GM06990 (cell line): ENCODE data around the gene GPR160.

Source experiments
- DNase-seq: peaks from one replicate; pipeline ENCODE4 v3.0.0-alpha.2; 2011; ENCODE audit not compliant: insufficient read length; ENCODE audit errors: extremely low read depth
- H3K27me3 ChIP-seq: replicated peaks from 2 replicates; pipeline ENCODE4 v1.6.0; 2011; ENCODE audit warnings: low read length; ENCODE audit not compliant: control insufficient read depth, insufficient read depth
- H3K36me3 ChIP-seq: 2 replicates; pipeline ENCODE4 v1.5.1; 2011; ENCODE audit warnings: low read length; ENCODE audit not compliant: control insufficient read depth, insufficient read depth
- H3K4me3 ChIP-seq: replicated peaks from 2 replicates; pipeline ENCODE4 v1.5.1; 2011; ENCODE audit warnings: low read depth, mild to moderate bottlenecking, control low read depth, low read length
- TF ChIP-seq, protein P1 (sequence below): IDR thresholded peaks from 2 replicates; pipeline ENCODE4 v1.5.1; 2011; ENCODE audit warnings: low read length, control low read depth, mild to moderate bottlenecking, inconsistent platforms; ENCODE audit not compliant: insufficient read depth, poor library complexity, severe bottlenecking

Gene GPR160

DNA sequence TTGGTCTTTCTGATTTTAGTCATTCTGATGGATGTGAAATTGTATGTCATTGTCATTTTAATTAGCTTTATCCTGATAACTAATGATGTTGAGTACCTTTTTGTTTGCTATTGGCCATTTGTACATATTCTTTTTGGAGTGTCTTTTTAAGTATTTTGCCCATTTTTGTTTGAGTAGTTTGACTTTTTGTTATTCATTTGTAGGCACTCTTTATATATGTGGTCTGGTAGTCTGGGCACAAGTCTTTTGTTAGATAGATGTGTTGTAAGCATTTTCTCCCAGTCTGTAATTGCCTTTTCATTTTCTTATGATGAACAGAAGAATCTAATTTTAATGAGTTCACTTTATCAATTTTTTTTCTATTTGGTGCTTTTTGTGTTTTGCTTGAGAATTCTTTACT lies 14.6 kb downstream of the GPR160 start:
- no peak for DNase-seq
- H3K36me3 ChIP-seq, result no peaks in the 10 kb centered on the region; the same call in none of the 2 replicates
- H3K27me3 ChIP-seq, result no peaks in the 10 kb centered on the region
- TF ChIP-seq, protein P1, sequence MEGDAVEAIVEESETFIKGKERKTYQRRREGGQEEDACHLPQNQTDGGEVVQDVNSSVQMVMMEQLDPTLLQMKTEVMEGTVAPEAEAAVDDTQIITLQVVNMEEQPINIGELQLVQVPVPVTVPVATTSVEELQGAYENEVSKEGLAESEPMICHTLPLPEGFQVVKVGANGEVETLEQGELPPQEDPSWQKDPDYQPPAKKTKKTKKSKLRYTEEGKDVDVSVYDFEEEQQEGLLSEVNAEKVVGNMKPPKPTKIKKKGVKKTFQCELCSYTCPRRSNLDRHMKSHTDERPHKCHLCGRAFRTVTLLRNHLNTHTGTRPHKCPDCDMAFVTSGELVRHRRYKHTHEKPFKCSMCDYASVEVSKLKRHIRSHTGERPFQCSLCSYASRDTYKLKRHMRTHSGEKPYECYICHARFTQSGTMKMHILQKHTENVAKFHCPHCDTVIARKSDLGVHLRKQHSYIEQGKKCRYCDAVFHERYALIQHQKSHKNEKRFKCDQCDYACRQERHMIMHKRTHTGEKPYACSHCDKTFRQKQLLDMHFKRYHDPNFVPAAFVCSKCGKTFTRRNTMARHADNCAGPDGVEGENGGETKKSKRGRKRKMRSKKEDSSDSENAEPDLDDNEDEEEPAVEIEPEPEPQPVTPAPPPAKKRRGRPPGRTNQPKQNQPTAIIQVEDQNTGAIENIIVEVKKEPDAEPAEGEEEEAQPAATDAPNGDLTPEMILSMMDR, result no peak
- H3K4me3 ChIP-seq, result no peak overlapping the region

DNA sequence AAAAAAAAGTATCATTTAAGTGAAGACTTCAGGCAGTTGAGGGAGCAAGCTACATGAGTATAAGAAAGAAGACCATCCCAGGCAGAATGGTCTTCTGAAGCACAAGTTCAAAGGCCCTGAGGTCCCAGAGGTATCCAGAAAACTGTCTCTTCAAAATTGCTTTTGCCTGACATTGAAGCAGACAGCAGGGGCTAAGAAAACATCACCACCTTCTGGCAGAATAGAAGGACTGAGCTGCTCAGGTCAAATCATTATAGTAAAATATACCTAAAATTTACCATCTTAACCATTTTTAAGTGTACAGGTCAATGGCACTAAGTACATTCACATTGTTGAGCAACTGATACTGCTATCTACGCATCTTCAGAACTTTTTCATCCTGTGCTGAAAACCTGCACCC lies 16.4 kb downstream of the GPR160 start:
- TF ChIP-seq, protein P1, result peak; percentile 66
- no peaks in the 10 kb centered on the region for H3K27me3 ChIP-seq
- no peaks in the 10 kb centered on the region; the same call in none of the 2 replicates for H3K36me3 ChIP-seq
- DNase-seq, result no peak
- no peak overlapping the region for H3K4me3 ChIP-seq

DNA sequence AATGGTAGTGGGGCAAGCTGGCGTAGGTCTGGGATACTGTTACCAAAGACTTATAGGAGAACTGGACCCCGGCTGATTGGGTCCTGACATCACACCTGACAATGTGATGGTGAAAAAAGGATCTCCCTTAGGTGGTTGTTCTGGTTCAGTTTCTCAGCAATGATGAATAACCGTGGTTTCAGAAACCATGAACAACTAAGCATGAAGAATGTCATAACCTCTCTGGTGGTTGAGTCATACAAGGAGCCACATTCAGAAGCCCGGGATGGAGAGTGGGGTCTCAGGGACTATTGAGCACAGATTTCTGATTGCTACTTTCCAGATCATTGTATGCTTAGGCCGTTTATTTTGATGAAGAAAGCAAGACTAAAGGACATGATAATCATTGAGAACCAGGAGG lies 17.4 kb downstream of the GPR160 start:
- no peaks in the 10 kb centered on the region for H3K27me3 ChIP-seq
- TF ChIP-seq, protein P1, result no peak
- H3K36me3 ChIP-seq, result no peaks in the 10 kb centered on the region
- peak; percentile 71 for DNase-seq
- peak overlapping the region; percentile 39 for H3K4me3 ChIP-seq

DNA sequence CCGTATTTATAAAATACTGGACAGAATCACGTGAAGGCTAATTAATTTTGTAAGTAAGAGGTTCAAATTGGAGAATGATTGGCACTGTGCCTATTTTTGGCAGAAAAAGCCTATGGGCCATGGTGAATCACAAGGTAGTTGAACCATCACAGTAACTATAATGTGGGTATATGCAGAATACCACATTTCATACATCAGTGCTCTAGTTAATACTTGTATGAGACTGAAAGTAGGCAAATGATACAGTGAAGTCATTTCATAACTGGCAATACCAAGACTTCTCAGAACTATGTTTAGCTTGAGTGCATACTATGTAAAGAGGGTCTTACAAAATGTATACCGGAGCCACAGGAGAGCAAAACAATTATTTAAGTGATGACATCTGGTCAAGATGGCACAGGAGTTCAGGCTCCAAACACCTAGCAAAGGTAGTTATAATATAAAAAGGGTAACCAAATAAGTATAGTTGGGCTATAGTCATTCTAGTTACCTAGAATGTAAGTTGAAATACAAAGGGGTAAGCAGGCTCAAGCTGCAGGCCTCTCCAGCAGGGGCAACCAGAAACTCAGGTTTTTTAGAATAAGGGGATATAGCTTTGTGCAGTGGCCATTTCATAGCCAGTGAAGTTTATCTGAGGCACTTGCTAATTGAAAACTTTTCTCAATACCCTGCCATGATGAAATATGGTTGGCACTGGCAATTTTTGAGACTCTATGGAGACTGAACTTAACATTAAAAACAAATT lies 19.1 kb downstream of the GPR160 start:
- no peaks in the 10 kb centered on the region for H3K36me3 ChIP-seq
- TF ChIP-seq, protein P1, result no peak
- H3K4me3 ChIP-seq, result peak overlapping the region; percentile 39
- peak; percentile 75 for DNase-seq
- no peaks in the 10 kb centered on the region for H3K27me3 ChIP-seq

DNA sequence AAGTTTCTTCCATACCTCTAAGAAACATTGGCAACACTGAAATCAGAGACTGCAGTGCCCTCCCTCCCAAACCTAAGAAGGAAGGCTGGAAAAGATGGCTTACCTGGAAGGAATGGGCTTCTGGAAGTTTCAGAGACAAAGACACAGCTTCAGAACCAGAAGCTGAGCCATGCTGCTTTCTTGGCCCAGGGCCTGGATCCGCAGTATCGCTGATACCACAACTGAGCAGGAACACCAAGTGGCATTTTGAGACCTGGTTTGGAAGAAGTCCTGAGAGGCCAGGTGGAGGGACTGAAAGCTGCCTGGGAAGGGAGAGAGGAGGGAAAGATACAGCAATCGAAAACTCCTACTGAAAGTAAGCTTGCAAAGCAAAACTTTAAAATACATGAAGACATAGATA lies 19.8 kb downstream of the GPR160 start:
- no peak for DNase-seq
- H3K4me3 ChIP-seq, result peak overlapping the region; percentile 27

More for the DNA sequence above, 19.8 kb downstream of the GPR160 start:
- H3K36me3 ChIP-seq, result peaks cover 1% of the 10 kb centered on the region; the same call in 1 of the 2 replicates
- TF ChIP-seq, protein P1, result no peak
- H3K27me3 ChIP-seq, result no peaks in the 10 kb centered on the region
